ENCODE results near the gene LIAS.
"Not testable (repeated sequence)": the region's sequence is repeated elsewhere in the genome, so short reads cannot be mapped to it uniquely, and the experiment has no call there.

LIAS gene

DNA sequence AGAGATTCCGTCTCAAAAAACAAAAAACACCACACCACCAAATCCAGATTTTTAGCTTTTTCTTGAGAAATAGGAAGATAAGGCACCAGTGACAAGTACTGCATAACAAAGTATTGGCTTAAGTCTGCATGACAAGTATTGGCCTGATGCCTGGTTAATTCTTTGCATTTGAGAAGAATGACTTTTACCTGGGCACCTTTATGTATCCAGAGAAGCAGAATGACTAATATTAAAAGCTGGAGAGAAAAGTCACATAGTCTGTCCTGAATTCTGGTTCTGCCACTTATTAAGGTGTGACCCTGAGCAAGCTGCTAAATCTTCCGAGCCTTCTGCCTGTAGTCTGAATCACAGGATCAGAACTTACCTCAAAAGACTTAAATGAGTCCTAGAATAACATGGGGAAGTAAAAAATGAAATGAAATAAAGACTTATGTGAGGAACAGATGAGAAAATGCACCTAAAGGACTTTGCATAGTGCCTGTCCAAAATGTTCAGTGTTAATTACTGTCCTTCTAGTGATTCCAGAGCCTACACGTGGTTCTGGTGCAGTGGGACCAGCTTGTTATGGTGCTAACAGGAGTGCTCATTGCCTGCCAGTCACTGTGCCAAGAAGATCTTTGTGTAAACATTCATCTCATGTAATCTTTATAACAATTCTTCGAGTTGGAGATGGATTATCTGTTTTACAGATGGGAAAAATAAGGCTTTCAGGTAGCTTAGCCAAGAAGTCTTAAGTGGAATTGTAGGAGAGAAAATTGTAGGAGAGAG is 36.8 kb downstream of the LIAS start:
- in situ Hi-C loops (cut with MboI; ENCODE audit: low sequenced_read_pairs), result no loop called here

DNA sequence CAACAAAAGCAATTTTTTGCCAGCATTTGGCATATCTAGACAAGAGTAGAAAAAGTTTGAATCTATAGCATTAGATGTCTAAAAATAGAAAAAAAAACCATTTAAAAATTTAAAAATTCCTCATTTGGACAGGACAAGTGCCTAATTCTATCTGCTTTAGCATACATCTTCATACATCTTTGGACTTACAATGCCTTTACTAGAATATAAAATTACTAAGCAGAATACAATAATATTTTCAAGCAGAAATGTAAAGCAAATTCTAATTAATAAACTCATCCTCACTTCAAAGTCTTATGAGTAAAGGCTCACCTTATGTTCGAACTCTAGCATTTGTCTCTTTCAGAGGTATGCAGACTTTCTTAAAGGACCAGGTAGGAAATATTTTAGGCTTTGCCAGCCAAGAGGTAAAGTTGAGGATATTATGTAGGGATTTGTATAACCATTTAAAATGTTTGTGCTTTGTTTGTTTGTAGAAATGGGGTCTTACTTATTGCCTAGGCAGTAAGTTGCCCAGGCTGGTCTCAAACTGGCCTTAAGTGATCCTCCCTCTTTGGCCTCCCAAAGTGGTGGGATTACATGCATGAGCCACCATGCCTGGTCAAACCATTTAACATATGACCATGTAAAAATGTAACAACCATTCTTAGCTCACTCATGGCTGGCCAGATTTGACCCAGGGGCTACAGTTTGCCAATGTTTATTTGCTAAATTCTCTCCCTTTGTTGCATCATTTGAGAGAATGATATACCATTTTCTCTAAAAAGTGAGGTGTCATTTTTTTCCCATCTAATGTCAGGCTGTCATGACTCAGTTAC is 39.3 kb downstream of the LIAS start:
- in situ Hi-C loops (cut with MboI; ENCODE audit: low sequenced_read_pairs), result no loop called here

DNA sequence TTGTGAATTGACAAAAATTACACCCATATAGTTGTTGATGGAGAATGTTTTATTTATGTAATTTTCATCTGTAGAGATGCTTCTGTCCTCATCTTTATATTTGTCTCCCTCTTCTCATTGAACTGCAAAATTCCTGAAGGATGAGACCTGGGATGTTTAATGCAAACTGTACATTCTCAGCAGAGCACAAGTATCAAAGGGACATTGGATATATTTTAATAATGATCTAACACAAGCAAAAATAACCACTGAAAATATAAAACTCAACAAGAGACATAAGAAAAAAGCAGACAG is 39.8 kb downstream of the LIAS start:
- in situ Hi-C loops (cut with MboI; ENCODE audit: low sequenced_read_pairs), result no loop called here

DNA sequence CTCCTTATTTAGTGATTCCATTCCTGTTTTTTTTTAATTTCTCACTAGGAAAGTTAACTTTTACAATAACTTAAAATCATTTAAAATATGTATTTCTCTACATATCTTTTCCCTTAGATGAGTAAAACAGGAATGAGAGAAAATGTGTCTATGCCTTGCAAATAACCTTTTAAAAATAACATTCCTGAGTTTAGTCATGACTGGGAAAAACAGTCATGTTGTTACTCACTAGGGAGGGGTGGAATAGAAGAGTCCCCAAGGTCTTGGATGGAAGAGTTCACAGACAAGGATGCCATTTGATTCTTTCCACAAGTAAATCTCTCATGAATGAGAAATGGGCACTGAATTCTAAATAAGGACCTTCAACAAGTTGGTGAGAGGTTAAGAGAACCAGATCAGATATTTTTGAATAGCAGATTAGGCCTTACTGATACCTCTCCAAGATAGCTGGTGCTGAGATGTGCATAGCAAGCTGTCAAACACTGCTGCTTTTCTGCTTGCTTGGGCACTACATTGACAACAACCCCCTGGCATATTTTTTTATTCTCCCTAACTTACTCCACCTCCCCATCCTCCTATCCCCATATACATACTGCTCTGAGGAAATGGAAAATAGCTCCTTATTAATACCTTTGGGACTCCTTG is 43.3 kb downstream of the LIAS start:
- in situ Hi-C loops (cut with MboI; ENCODE audit: low sequenced_read_pairs), result no loop called here

DNA sequence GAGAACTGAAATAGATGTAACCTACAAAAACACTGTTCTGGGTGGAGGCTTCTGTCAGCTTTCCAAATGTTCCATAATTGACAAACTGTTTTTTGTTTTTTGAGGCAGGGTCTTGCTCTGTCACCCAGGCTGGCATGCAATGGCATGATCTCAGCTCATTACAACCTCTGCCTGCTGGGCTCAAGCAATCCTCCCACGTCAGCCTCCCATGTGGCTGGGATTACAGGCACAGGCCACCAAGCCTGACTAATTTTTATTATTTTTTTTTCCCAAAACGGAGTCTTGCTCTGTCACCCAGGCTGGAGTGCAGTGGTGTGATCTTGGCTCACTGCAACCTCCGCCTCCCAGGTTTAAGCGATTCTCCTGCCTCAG is 43.8 kb downstream of the LIAS start:
- in situ Hi-C loops (cut with MboI; ENCODE audit: low sequenced_read_pairs), result not testable (repeated sequence)

DNA sequence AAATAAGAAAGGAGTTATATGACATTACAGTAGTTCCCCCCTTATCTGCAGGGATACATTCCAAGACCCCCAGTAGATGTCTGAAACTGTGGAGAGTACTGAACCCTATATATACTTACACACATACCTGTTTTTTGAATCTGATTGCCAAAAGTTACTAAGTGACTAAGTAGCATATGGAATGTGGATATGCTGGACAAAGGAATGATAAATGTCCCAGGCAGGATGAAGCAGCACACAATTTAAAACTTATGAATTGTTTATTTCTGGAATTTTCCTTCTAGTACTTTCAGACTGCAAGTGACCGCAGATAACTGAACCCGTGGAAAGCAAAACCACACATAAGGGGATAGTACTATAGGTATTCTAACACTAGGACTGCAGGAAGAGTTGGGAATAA is 45.7 kb downstream of the LIAS start:
- in situ Hi-C loops (cut with MboI; ENCODE audit: low sequenced_read_pairs), result no loop called here

DNA sequence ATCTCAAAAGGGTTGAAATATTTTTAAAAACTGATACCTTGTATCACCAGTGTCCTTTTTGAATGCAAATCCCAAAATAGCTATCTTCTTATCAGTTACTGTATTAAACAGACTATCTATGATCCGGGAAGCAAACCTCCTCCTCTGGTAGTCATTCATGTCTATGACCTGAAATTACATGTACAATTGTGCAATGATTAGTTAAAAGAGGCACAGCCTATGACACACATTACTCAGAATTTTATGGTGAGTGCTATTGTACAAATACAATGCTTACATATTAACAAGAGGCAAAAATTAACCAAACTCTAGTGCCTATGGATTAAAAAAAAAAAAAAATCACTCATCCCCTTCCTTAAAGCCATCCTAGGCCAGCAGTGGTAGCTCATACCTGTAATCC is 46.7 kb downstream of the LIAS start:
- in situ Hi-C loops (cut with MboI; ENCODE audit: low sequenced_read_pairs), result no loop called here

DNA sequence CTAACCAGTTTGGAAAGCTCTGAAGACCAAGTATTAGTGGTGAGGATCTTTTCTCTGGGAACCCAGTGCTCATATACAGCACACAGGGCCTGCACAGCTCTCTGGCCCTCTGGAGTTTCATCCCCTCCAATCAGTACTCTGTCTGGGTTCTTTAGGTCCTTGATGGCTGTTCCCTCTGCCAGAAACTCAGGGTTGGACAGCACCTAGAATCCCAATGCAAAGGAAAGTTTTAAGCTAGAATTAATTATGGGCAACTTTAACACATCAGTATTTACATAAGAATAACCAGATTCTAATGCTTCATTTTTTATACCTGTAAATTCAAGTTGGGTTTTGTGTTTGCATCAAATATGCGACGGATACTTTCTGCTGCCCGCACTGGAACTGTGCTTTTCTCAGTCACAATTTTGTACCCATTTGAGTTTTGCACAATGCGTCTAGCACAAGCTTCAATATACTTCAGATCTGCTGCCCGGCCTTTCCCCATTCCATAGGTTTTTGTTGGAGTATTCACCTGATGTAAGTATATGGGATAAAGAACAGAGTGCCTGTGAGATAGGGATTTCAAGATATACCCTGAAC is 51.6 kb downstream of the LIAS start:
- in situ Hi-C loops (cut with MboI; ENCODE audit: low sequenced_read_pairs), result no loop called here

DNA sequence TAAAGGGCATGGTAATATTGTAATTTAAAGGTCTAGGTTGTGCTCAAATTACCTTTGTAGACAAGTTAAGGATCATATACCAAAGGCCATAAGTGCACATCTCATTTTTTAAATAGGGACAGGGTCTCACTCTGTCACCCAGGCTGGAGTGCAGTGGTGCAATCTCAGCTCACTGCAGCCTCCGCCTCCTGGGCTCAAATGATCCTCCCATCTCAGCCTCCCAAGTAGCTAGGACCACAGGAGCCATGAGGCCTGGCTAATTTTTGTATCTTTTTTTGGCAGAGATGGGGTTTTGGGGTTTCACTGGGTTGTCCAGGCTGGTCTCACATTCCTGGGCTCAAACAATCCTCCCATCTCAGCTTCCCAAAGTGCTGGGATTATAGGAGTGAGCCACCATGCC is 55.4 kb downstream of the LIAS start:
- in situ Hi-C loops (cut with MboI; ENCODE audit: low sequenced_read_pairs), result not testable (repeated sequence)

DNA sequence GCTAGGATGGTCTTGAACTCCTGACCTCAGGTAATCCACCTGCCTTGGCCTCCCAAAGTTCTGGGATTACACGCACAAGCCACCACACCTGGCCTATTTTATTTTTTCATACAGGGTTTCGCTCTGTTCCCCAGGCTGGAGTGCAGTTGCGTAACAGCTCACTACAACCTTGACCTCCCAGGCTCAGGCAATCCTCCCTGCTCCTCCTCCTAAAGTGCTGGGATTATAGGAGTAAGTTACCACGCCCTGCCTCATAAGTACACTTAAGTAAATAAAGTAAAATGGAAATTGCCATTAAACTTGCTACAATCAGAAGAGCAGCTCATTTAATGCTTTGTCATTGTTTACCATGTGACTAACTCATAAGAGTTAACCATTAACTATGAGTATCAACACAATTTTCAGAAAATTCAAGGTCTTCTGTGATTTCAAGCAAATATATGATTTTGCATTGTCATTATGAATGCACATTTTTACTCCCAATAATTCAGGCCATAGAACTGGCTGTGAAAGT is 56.1 kb downstream of the LIAS start:
- in situ Hi-C loops (cut with MboI; ENCODE audit: low sequenced_read_pairs), result no loop called here

DNA sequence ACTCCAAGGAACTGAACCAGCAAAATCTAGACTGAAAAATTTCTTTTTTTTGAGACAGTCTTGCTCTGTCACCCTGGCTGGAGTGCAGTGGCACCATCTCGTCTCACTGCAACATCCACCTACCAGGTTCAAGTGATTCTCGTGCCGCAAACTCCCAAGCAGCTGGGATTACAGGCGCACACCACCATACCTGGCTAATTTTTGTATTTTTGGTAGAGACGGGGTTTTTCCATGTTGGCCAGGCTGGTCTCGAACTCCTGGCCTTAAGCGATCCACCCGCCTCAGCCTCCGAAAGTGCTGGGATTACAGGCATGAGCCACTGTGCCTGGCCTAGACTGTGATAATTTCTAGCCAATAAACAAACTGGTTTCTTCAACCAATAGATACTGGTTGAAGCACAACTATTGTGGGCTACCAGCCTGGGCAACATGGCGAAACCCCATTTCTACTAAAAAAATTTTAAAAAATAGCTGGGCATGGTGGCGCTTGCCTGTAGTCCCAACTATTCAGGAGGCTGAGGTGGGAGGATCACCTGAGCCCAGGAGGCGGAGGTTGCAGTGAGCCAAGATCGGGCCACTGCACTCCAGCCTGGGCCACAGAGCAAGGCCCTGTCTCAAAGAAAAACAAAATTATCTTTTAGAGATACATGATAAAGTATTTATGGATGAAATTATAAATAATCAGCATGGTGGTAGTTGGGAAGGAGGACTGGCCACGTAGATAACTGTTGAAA is 57.0 kb downstream of the LIAS start:
- in situ Hi-C loops (cut with MboI; ENCODE audit: low sequenced_read_pairs), result not testable (repeated sequence)

DNA sequence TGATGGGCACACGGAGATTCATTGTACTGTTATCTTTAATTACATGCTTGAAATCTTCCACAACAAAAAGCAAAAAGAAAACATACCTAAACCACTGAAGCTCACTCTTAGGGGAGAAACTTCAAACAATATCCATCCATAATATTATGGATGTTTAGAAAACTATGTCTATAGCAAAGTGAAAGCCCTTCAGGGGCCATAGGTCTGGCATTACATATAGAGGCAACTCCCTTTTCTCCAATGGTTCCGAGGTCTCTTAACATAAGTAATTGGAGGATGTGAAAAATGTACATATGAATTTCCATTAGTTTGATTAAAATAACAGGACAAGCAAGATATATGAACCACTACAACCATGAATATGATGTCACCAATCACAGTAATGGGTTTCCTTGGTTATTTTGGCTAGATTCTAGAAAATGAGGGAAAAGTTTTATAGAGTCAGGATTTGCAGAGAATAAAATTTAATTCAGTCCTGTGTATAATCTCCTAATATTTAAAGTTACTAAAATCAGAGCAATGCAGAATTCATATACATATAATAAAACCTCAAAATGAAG is 57.6 kb downstream of the LIAS start:
- in situ Hi-C loops (cut with MboI; ENCODE audit: low sequenced_read_pairs), result no loop called here

DNA sequence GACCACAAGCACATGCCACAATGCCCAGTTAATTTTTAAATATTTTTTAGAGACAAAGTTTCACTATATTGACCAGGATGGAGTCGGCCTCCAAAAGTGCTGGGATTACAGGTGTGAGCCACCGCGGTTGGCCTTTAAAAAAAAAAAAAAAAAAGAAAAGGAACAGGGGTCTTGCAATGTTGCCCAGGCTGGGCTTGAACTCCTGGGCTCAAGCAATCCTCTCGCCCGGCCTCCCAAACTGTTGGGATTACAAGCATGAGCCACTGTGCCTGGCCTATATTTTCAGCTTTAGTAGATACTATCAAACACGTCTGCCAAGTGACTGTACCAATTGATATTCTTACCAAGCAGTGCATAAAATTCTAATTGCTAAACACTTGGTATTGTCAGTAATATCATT is 59.6 kb downstream of the LIAS start:
- in situ Hi-C loops (cut with MboI; ENCODE audit: low sequenced_read_pairs), result no loop called here

DNA sequence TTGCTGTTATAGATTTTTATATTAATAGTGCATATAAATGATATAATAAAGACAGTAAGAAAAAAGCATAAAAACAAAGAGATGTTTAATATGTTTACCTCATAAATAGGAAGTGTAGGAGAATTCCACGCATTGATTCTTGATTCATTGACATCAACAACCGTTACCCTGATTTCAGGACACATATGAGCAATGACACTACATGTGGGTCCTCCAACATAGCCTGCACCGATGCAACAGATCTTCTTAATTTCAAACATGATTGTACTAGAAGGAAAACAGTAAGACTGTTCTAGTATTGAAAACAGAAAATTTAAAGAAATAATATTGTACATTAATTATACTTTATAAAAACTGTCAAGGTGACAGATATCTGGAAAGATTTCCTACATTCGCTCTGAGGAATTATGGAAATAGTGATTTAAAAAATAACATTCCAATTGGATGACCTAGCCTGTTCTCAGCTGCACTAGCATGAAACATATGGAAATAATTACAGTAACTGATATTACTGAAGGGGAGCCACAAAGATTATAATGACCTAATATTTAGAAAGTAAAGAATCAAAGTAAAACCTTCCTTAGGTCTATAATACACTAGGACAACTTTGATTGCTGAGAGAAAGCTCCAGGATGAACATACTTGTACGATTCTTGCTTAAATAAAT is 62.5 kb downstream of the LIAS start:
- in situ Hi-C loops (cut with MboI; ENCODE audit: low sequenced_read_pairs), result no loop called here

DNA sequence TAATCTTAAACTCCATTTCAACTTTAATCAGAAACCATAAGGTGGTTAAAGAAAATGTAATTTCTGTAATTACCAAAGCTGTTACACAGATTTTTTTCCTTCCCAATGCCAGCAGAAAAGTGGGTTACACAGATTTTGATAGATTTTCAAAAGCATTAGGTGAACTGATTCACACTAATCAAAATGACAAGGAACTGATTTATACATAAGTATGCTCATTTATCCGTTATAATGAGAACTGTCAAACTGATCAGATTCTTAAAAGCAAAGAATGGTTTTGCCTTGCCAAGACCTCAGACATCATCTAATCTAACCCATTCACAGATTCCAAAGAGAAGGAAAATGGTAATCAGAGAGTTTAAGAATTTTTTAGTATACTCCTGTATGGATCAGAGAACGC is 63.2 kb downstream of the LIAS start:
- in situ Hi-C loops (cut with MboI; ENCODE audit: low sequenced_read_pairs), result no loop called here

DNA sequence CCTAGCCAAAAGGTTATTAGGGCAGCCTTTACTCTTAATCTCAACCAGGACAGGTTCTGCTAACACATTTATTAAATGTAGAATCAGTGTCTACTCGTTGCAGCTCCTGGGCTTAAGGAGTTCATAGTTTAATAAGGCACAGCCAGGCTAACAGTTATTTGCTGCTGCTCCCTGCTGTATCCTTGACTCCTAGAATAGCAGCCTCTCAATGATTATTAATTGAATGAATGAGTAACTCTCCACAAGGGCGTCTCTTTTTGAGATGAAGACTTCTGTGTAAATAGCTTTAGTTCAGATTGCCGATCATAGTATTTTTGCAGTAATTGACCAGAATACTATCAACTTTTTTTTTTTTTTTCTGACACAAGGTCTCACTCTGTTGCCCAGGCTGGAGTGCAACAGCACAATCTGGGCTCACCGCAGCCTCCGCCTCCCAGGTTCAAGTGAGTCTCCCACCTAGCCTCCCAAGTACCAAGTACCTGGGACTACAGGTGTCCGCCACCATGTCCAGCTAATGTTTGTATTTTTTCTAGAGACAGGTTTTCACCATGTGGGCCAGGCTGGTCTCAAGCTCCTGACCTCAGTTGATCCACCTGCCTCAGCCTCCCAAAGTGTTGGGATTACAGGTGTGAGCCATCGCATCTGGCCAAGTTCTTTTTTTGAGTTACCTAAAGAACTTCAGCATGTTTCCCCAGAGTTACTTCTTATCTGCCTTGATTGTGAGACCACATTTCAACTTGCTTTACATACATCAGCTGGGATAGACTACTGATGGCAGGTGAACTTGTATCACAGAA is 65.5 kb downstream of the LIAS start:
- in situ Hi-C loops (cut with MboI; ENCODE audit: low sequenced_read_pairs), result no loop called here

DNA sequence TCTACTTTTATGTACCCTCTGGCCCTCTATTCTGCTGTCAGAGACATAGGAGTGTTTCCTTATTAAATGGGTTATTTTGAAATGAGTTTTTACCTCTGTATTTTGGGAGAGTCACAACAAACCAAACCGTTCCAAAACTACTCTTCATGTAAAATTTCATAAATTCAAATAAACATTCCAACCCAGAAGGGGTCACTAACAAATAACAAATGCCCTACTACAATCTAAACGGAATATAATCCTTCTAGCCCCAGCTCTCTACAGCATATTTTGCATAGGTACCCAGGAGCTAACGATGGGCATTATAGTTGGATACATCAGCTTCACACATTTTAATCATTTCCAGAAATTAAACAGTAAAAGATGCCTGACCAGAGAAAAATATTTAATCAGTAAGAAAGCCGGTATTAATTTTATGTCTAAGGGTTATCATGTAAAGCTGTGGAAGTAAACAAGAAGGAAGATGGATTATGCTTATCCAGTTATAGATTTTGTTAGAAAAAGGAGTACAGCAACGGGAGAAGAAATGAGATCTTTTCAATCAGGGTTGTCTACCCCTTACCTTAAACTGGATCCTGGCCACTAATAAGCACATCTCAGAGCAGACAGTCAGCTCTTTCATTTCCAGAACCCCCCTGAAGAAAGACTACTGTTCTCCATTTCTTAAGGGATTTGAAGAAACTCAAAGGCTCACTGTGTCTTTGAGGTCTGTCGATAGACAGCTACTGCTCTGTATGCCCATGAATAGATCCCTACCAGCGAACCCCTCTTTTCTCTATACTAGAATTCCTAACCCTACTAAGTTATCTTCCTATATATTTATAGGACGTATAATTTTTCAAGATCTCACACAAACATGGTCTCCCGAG is 67.2 kb downstream of the LIAS start:
- in situ Hi-C loops (cut with MboI; ENCODE audit: low sequenced_read_pairs), result no loop called here

DNA sequence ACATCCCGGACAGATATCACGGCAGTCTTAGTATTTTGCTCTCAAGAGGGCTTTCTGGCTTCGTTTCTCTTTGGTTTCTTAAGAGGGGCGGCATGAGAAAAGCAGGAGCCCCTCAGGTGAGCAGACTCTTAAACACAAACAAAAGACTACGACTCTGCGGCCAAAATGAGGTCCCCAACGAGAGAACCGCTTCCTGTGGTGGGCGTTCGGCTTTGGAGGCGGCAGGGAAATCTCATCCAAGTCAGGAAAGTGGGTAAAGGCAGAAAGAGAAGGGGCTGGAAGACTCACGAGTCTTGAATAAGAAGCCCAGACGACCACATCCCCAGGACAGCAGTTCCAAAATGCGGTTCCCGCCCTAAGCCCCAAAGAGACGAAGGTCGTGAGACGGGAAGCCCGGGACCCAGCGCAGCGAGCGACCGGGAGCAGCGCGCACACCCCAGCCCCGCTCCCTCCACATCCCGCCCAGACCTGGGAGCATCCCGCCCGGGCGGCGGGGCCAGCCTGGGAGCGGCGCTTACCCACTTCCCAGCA is 68.0 kb downstream of the LIAS start:
- in situ Hi-C loops (cut with MboI; ENCODE audit: low sequenced_read_pairs), result no loop called here

Data from HL-60/S4 treated with retinoic acid at 250 ng/mL for 4 days and 3 days (cell line).